Loucy (cell line): ENCODE data around the gene KMT2E.

Source experiments
- H2AFZ ChIP-seq: fragments of 200-600 bp; sonication (generic); 2 replicates; pipeline ENCODE4 v1.6.0; 2016; ENCODE audit warnings: antibody characterized with exemption, mild to moderate bottlenecking, low read length, moderate library complexity
- H3F3A ChIP-seq: fragments of 200-600 bp; 2 replicates; pipeline ENCODE4 v1.6.0; 2016; ENCODE audit warnings: antibody characterized with exemption, low read depth, mild to moderate bottlenecking
- H3K27me3 ChIP-seq: fragments of 200-600 bp; sonication (generic); 2 replicates; pipeline ENCODE4 v1.6.1; 2014; ENCODE audit warnings: low read length, mild to moderate bottlenecking; ENCODE audit not compliant: insufficient read depth, poor library complexity, severe bottlenecking
- H3K36me3 ChIP-seq: fragments of 200-600 bp; sonication (generic); 2 replicates; pipeline ENCODE4 v1.6.1; 2016; ENCODE audit warnings: low read length; ENCODE audit not compliant: insufficient read depth
- H3K4me1 ChIP-seq: fragments of 200-600 bp; sonication (generic); 2 replicates; pipeline ENCODE4 v1.5.1; 2014; ENCODE audit warnings: low read length, mild to moderate bottlenecking; ENCODE audit not compliant: insufficient read depth, poor library complexity, severe bottlenecking
- H3K4me2 ChIP-seq: fragments of 200-600 bp; sonication (generic); 2 replicates; pipeline ENCODE4 v1.6.0; 2014; ENCODE audit warnings: antibody characterized with exemption, low read length, low read depth, mild to moderate bottlenecking; ENCODE audit not compliant: poor library complexity, severe bottlenecking
- H3K4me3 ChIP-seq: fragments of 200-600 bp; sonication (generic); 2 replicates; pipeline ENCODE4 v1.5.1; 2014; ENCODE audit warnings: low read length, mild to moderate bottlenecking, mixed read lengths; ENCODE audit not compliant: poor library complexity, severe bottlenecking
- H3K79me2 ChIP-seq: fragments of 200-600 bp; sonication (generic); 2 replicates; pipeline ENCODE4 v1.6.1; 2014; ENCODE audit warnings: low read length; ENCODE audit not compliant: insufficient read depth
- H3K9ac ChIP-seq: fragments of 200-600 bp; sonication (generic); 2 replicates; pipeline ENCODE4 v1.6.0; 2014; ENCODE audit warnings: mild to moderate bottlenecking, low read depth, low read length, moderate library complexity; ENCODE audit not compliant: poor library complexity, severe bottlenecking
- H3K9me2 ChIP-seq: fragments of 200-600 bp; sonication (generic); replicated peaks from 2 replicates; pipeline ENCODE4 v1.6.1; 2016; ENCODE audit warnings: low read depth, low read length, mixed read lengths
- H3K9me3 ChIP-seq: fragments of 200-600 bp; sonication (generic); 2 replicates; pipeline ENCODE4 v1.6.1; 2014; ENCODE audit warnings: mild to moderate bottlenecking, antibody characterized with exemption, low read length, low read depth; ENCODE audit not compliant: insufficient read depth
- H4K20me1 ChIP-seq: fragments of 200-600 bp; sonication (generic); 2 replicates; pipeline ENCODE4 v1.6.0; 2014; ENCODE audit warnings: antibody characterized with exemption, low read length, mild to moderate bottlenecking; ENCODE audit not compliant: insufficient read depth, poor library complexity, severe bottlenecking
- EZH2phosphoT487 ChIP-seq: fragments of 200-600 bp; IDR thresholded peaks from 2 replicates; pipeline ENCODE4 v1.6.1; 2018; ENCODE audit warnings: antibody characterized with exemption, mild to moderate bottlenecking, moderate library complexity, borderline replicate concordance
- TF ChIP-seq, protein P1 (sequence below): fragments of 200-600 bp; sonication (generic); conservative IDR thresholded peaks from 2 replicates; pipeline ENCODE4 v1.5.1; 2014; ENCODE audit warnings: mild to moderate bottlenecking, antibody characterized with exemption, low read length

KMT2E gene

DNA sequence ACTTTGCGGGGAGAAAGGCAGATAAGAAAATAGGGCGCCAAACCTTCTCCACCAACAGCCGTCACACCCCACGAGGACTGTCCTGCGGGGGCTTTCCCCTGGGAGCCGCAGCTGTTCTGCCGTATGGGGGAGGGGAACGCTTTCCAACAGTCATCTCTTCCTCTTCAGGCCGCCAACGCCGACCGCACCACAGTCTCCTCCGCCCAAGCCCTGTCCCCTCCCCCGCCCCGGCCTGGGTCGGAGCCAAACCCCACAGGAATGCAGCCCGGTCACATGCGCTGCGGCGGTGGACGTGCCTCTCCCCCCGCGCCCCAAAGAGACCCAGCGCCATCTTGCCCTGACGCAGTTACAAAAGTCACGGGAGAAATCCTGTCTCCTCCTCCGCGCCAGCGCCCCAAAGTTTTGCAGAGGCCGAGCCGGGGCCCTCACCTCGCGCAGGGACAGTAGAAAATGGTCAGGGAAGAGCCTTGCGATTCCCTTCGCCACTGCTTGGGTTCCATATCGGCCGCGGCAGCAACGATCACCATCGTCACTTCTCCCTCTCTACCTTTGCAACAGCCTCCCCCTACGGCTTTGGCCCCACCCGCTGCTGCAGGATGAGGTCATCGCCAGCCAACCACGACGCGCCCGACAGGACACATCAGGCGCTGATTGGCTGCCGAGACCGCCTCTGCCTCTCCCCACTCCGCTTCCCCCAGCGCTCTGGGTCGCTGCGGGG, 1.3 kb upstream of the KMT2E start:
- H3K9me3 ChIP-seq: no peaks in the 10 kb centered on the region
- no peaks in the 10 kb centered on the region for H3K36me3 ChIP-seq
- H3K9ac ChIP-seq: peak overlapping the region; percentile 100
- no peak for TF ChIP-seq EZH2phosphoT487
- TF ChIP-seq, protein P1, sequence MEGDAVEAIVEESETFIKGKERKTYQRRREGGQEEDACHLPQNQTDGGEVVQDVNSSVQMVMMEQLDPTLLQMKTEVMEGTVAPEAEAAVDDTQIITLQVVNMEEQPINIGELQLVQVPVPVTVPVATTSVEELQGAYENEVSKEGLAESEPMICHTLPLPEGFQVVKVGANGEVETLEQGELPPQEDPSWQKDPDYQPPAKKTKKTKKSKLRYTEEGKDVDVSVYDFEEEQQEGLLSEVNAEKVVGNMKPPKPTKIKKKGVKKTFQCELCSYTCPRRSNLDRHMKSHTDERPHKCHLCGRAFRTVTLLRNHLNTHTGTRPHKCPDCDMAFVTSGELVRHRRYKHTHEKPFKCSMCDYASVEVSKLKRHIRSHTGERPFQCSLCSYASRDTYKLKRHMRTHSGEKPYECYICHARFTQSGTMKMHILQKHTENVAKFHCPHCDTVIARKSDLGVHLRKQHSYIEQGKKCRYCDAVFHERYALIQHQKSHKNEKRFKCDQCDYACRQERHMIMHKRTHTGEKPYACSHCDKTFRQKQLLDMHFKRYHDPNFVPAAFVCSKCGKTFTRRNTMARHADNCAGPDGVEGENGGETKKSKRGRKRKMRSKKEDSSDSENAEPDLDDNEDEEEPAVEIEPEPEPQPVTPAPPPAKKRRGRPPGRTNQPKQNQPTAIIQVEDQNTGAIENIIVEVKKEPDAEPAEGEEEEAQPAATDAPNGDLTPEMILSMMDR: no peak
- peak overlapping the region; percentile 81 for H3K4me3 ChIP-seq
- peaks cover 46% of the 10 kb centered on the region for H3K4me1 ChIP-seq
- H3K79me2 ChIP-seq: peaks cover 92% of the 10 kb centered on the region
- H2AFZ ChIP-seq: 0 out of 2 replicates have a peak overlapping the region, but pooled peaks have one; percentile 59
- peaks cover 72% of the 10 kb centered on the region for H4K20me1 ChIP-seq
- no peaks in the 10 kb centered on the region for H3F3A ChIP-seq
- H3K9me2 ChIP-seq: no peaks in the 10 kb centered on the region
- peaks cover 10% of the 10 kb centered on the region for H3K27me3 ChIP-seq
- peak overlapping the region; percentile 98 for H3K4me2 ChIP-seq

DNA sequence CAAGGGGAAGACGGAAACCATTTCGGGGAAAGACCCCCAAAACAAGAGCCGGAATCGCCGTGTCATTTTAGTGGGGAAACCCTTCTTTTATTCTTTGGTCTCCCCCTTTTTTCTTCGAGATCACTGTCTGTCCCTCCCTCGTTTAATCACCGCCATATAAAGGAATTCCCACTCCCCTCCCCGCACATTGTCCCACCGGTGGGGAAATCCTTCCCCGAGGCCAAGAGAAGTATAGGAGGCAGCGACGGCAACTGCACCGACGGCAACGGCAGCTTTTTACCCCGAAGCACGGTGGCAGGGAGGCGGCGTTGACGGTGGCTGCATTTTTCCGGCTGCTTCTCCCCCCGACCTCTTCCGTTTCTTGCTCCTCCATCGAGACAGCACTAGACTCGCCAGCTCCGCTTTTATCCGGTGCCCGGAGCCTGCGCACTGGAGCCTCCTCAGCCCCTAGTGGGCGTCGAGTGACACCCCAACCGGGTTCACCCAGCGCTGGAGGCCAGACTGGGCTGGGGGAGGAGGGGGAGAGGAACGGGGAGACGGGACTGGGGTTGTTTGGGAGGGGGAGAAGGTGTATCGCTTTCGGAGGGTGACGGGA, 687 bp upstream of the KMT2E start:
- peaks cover 45% of the 10 kb centered on the region for H3K4me1 ChIP-seq
- H3K9me3 ChIP-seq: no peaks in the 10 kb centered on the region
- TF ChIP-seq, protein P1: peak; percentile 55
- no peak for TF ChIP-seq EZH2phosphoT487
- H3K27me3 ChIP-seq: peaks cover 10% of the 10 kb centered on the region
- peaks cover 92% of the 10 kb centered on the region for H3K79me2 ChIP-seq
- peaks cover 72% of the 10 kb centered on the region for H4K20me1 ChIP-seq
- no peaks in the 10 kb centered on the region for H3K9me2 ChIP-seq
- H3K4me3 ChIP-seq: peak overlapping the region; percentile 81
- peak overlapping the region; percentile 80; the same call in 1 of the 2 replicates for H2AFZ ChIP-seq
- no peaks in the 10 kb centered on the region for H3F3A ChIP-seq
- no peaks in the 10 kb centered on the region for H3K36me3 ChIP-seq
- peak overlapping the region; percentile 64 for H3K4me2 ChIP-seq
- H3K9ac ChIP-seq: peak overlapping the region; percentile 100

DNA sequence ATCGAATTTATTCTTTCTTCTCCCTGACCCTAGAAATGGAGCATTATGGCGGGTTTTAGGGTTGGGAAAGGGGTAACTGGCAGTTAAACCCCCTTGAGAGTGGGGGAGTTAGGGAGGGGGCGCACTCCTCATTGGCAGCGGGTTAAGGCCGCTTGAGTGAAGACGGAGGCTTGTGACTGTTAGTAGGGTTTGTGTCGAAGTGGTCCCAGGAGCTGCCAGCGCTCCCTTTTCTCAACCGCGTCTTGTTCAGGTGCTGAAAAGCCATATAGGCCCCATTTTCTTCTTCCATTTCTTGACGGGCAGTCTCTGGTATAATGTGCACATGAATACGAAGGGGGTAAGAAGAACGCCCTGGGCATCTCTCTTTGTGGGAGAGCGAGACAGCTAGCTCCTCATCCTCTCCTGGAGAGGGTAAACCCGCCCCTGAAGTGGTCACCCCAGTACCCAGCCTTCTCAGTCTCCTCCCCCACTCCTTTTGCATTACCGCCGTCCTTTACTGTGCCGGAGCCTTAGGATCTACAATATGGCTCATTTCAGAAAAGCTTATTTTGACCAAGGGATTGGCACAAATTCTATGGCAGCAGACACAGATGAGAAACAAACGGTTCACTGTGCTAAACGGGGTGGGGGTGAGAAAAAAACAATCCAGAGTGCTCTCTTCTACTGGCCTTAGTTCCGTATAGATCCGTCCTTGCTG, 836 bp downstream of the KMT2E start:
- Histone ChIP-seq H3K4me3 (peak overlapping the region; percentile 81), H3K4me2 (peak overlapping the region; percentile 88), H3K36me3 (no peaks in the 10 kb centered on the region), H3K9me2 (no peaks in the 10 kb centered on the region), H3K9ac (peak overlapping the region; percentile 100), H3F3A (no peaks in the 10 kb centered on the region), H3K79me2 (peaks cover 92% of the 10 kb centered on the region), H3K4me1 (peaks cover 39% of the 10 kb centered on the region), H3K27me3 (peaks cover 10% of the 10 kb centered on the region), H2AFZ (peak overlapping the region; percentile 69), H4K20me1 (peaks cover 72% of the 10 kb centered on the region), H3K9me3 (no peaks in the 10 kb centered on the region)
- TF ChIP-seq, protein P1: peak; percentile 22
- TF ChIP-seq EZH2phosphoT487: no peak
